CD4-positive, alpha-beta T cell treated with Interleukin-17A for 4 hours (primary cell): ENCODE measurements around the gene RLN2.
A peak's percentile ranks its signal among the peaks of the same experiment; 100 is the strongest.

Experiments used
- DNase-seq: peaks from one replicate; pipeline ENCODE4 v3.0.0-alpha.2; 2020; ENCODE audit warnings: mixed read lengths

The RLN2 gene

DNA sequence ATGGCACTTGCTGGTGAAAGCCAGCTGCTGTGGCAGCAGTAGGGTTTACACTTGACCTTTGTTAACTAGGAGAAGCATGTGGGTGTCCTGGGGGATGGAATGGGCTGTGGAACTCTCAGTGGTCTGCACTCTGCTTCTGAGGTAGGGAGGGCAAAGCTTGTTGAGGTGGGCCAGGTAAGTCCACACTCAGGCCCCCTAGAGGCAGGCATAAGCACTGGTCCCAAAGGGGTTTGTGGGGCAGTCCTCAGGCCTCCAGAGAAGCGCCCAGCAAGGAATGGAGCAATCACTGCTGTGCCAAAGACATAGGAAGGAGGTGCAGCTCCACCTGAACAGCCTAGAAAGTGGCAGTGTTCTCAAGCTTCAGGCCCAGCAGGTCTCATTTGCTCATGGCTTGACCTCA is 38.6 kb downstream of the RLN2 start:
- no peak for DNase-seq

DNA sequence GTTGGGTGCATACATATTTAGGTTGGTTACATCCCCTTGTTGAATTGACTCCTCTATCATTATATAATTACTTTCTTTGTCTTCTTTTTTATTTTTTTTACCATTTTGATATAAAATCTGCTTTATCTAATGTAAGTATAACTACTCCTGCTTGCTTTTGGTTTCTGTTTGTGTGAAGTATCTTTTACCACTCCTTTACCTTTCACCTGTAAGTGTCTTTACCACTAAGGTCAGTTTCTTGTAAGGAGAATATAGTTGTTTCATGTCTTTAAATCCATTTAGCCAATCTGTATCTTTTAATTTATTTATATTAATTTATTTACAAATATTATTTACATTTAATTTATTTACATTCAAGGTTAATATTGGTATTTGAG is 40.3 kb downstream of the RLN2 start:
- no peak for DNase-seq

DNA sequence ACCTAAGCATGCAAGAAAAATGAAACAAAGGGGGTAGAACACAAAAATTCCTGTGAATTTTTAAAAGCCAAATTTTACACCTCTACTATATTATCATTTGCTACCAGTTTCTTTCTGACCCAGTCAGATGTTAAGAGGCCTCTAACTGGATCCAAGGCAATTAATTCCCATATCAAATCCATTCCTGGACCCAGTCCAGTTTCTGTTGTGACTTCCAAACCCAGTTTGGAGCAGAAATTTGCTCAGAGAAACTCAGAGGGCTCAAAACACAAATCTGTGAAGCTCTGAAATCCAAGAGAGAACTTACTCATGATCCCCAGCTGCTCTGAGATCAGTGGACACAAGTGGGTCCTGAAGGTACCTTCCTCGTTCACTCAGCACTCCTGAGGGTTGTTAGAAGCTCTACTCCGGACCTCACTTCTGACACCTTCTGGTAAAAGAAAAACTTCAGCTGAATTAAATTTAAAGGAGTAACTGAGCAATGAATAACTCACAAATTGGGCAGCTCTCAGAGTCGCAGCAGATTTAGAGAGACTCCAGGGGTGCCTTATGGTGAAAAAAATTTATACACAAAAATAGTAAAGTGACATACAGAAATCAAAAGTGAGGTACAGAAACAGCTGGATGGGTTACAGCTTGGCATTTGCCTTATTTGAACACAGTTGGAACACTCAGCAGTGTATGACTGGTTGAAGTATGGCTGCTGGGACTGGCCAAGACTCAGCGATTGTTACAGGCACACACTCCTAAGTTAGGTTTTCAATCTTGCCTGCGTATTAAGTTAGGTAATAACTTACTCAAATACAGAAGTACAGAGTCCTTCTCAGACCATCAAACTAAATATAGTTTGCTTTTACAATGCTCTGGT is 40.9 kb downstream of the RLN2 start:
- peak; percentile 13 for DNase-seq
